GM18907 (cell line): ENCODE results near the gene ARFGAP1.
"Not testable (repeated sequence)": the region's sequence is repeated elsewhere in the genome, so short reads cannot be mapped to it uniquely, and the experiment has no call there.

Experiments
- ATAC-seq: cut with Tn5 transposase; IDR thresholded peaks from one replicate; pipeline ENCODE4 v1.9.1; 2021; ENCODE audit warnings: mild to moderate bottlenecking, moderate library complexity; ENCODE audit not compliant: unreplicated experiment

ARFGAP1 gene

GRCh38 chr20:63290136-63290676, 17.6 kb downstream of the ARFGAP1 start:
- ATAC-seq: no peak

- ATAC-seq: no peak
These were observed 18.3 kb downstream of the ARFGAP1 start for GRCh38 chr20:63290677-63291472.

- ATAC-seq: no peak
These were observed 19.2 kb downstream of the ARFGAP1 start for GRCh38 chr20:63291811-63292210.

GRCh38 chr20:63292292-63292701, 19.7 kb downstream of the ARFGAP1 start:
- ATAC-seq: no peak

GRCh38 chr20:63292904-63293303, 20.3 kb downstream of the ARFGAP1 start, which contains the start of gene COL20A1:
Gene COL20A1, plus strand, starts transcription at chr20:63293186. Its CDS starts 1,922 bp downstream, at chr20:63295108.
- ATAC-seq: no peak

- ATAC-seq: no peak
These were observed 20.8 kb downstream of the ARFGAP1 start for GRCh38 chr20:63293456-63293855.

GRCh38 chr20:63293871-63294535, 21.4 kb downstream of the ARFGAP1 start:
- ATAC-seq: no peak

GRCh38 chr20:63294536-63294900, 21.9 kb downstream of the ARFGAP1 start:
- no peak for ATAC-seq

- ATAC-seq: no peak
These were observed 22.4 kb downstream of the ARFGAP1 start for GRCh38 chr20:63295018-63295417.

GRCh38 chr20:63295422-63295821, 22.8 kb downstream of the ARFGAP1 start:
- ATAC-seq: no peak

- no peak for ATAC-seq
These were observed 23.2 kb downstream of the ARFGAP1 start for GRCh38 chr20:63295846-63296245.

GRCh38 chr20:63296531-63297299, 24.1 kb downstream of the ARFGAP1 start:
- ATAC-seq: no peak

GRCh38 chr20:63297371-63297781, 24.8 kb downstream of the ARFGAP1 start:
- ATAC-seq: no peak

- ATAC-seq: no peak
These were observed 25.4 kb downstream of the ARFGAP1 start for GRCh38 chr20:63297796-63298572.

GRCh38 chr20:63298731-63299312, 26.2 kb downstream of the ARFGAP1 start:
- ATAC-seq: no peak

- ATAC-seq: no peak
These were observed 29.1 kb downstream of the ARFGAP1 start for GRCh38 chr20:63301671-63302070.

- ATAC-seq: no peak
These were observed 30.6 kb downstream of the ARFGAP1 start for GRCh38 chr20:63303095-63303666.

GRCh38 chr20:63305393-63305792, 32.8 kb downstream of the ARFGAP1 start:
- no peak for ATAC-seq

GRCh38 chr20:63305933-63306672, 33.5 kb downstream of the ARFGAP1 start:
- ATAC-seq: not testable (repeated sequence)
